ENCODE data around the gene COG3. TPM values are rescaled to one million over a fixed set of nuclear protein-coding genes. Genes with fewer than 3 reads are reported as not detected.
"Not testable (repeated sequence)": the region's sequence is repeated elsewhere in the genome, so short reads cannot be mapped to it uniquely, and the experiment has no call there.

COG3 gene
- total RNA-seq, 6 experiments from 2014 or later = 17.5 to 22.2 (median 20.7) TPM

- peaks cover 3% of the 10 kb centered on the region; the same call in 1 of the 2 replicates for H3K27me3 Mint-ChIP-seq (ENCODE audit: insufficient read depth)
- peaks cover 19% of the 10 kb centered on the region for H3K4me1 Mint-ChIP-seq (ENCODE audit: low read depth)
- TF ChIP-seq CTCF (IDR thresholded peaks at IDR 0.05) = no peak
- no peaks in the 10 kb centered on the region for H3K9me3 Mint-ChIP-seq
- no peak overlapping the region for H3K27ac Mint-ChIP-seq
- no peak for DNase-seq
- H3K4me3 Mint-ChIP-seq = no peak overlapping the region
- H3K36me3 Mint-ChIP-seq (ENCODE audit: low read depth) = no peaks in the 10 kb centered on the region; the same call in 1 of the 2 replicates
These were observed 44.8 kb upstream of the COG3 start for GRCh38 chr13:45419945-45420344.

DNA sequence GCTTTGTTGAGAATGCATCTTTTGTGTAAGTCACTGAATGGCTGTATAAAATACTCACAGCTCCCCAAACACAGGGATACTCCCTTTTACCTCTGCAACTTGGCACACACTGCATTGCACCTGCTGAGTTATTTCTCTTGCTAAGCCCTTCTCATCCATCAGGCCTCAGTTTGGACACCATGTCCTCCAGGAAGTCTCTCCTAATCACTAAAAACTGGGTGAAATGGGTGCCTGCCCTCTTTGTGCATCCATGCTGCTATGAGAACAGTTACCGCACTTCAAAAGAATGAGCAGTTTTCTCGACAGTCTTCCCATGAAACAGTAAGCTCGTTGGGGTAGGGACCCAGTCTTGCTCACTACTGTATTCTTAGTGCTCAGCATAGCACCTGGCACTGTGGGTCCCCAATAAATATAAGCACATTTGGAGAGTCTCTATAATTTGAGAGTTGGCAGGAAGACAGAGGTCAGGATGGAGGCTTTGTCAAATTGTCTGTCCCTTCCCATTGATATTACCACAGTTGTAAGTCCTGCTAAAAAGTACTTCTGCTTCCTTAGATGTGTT is 41.9 kb upstream of the COG3 start:
- no peaks in the 10 kb centered on the region for H3K36me3 Mint-ChIP-seq (ENCODE audit: low read depth)
- no peaks in the 10 kb centered on the region for H3K9me3 Mint-ChIP-seq
- peaks cover 7% of the 10 kb centered on the region; the same call in 1 of the 2 replicates for H3K27me3 Mint-ChIP-seq (ENCODE audit: insufficient read depth)
- no peak for DNase-seq
- no peak for TF ChIP-seq CTCF (IDR thresholded peaks at IDR 0.05)
- H3K4me3 Mint-ChIP-seq = no peak overlapping the region
- H3K27ac Mint-ChIP-seq = no peak overlapping the region
- peaks cover 5% of the 10 kb centered on the region for H3K4me1 Mint-ChIP-seq (ENCODE audit: low read depth)

DNA sequence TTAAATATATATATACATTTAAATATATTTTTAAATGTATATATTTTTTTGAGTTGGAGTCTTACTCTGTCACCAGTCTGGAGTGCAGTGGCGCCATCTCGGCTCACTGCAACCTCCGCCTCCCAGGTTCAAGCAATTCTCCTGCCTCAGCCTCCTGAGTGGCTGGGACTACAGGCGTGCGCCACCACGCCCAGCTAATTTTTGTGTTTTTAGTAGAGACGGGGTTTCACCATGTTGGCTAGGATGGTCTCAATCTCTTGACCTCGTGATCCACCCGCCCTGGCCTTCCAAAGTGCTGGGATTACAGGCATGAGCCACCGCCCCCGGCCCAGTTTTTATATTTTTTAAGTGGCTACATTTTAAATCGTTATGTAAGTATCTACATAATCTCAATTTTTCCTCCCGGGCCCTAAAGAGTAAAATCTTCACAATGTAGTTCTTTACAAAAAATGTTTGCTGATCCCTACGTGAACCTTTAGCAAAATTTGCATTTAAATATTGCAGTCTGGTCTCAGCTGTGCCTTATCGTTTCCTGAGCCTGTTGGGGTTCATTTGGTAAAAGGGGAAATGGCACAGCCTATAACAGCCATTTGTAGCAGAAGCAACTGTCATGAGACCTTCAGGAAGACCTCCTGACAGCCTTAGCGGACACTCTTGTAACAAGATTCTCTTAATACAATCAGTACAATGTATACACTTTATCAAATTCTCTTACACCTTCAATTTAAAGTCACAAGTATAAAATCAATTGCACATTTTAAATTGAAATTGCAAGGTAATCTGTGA is 38.5 kb upstream of the COG3 start:
- not testable (repeated sequence) for H3K4me1 Mint-ChIP-seq (ENCODE audit: low read depth); H3K9me3 Mint-ChIP-seq; H3K27me3 Mint-ChIP-seq (ENCODE audit: insufficient read depth); H3K36me3 Mint-ChIP-seq (ENCODE audit: low read depth); DNase-seq; H3K4me3 Mint-ChIP-seq; H3K27ac Mint-ChIP-seq

- no peaks in the 10 kb centered on the region for H3K9me3 Mint-ChIP-seq
- no peak for DNase-seq
- H3K27me3 Mint-ChIP-seq (ENCODE audit: insufficient read depth) = peaks cover 2% of the 10 kb centered on the region; the same call in 1 of the 2 replicates
- TF ChIP-seq CTCF (IDR thresholded peaks at IDR 0.05) = no peak
- H3K4me1 Mint-ChIP-seq (ENCODE audit: low read depth) = no peaks in the 10 kb centered on the region
- H3K4me3 Mint-ChIP-seq = no peak overlapping the region
- no peak overlapping the region for H3K27ac Mint-ChIP-seq
- no peaks in the 10 kb centered on the region for H3K36me3 Mint-ChIP-seq (ENCODE audit: low read depth)
These were observed 31.9 kb upstream of the COG3 start for GRCh38 chr13:45432737-45433380.

- H3K4me1 Mint-ChIP-seq (ENCODE audit: low read depth) = no peaks in the 10 kb centered on the region
- DNase-seq = no peak
- H3K36me3 Mint-ChIP-seq (ENCODE audit: low read depth) = no peaks in the 10 kb centered on the region
- no peak overlapping the region for H3K4me3 Mint-ChIP-seq
- no peaks in the 10 kb centered on the region for H3K9me3 Mint-ChIP-seq
- no peak overlapping the region for H3K27ac Mint-ChIP-seq
- H3K27me3 Mint-ChIP-seq (ENCODE audit: insufficient read depth) = peaks cover 2% of the 10 kb centered on the region; the same call in 1 of the 2 replicates
- TF ChIP-seq CTCF (IDR thresholded peaks at IDR 0.05) = no peak
These were observed 31.4 kb upstream of the COG3 start for GRCh38 chr13:45433381-45433790.
